Type B pancreatic cell (in vitro differentiated cells): ENCODE results near the gene UBE3D. TPM values are rescaled to one million over a fixed set of nuclear protein-coding genes. Genes with fewer than 3 reads are reported as not detected.

Experiments used
- DNase-seq: peaks from one replicate; pipeline ENCODE4 v3.0.0; 2021; ENCODE audit warnings: mixed read lengths; ENCODE audit not compliant: unreplicated experiment; ENCODE audit errors: extremely low spot score
- H3K27ac Mint-ChIP-seq: 2 replicates; pipeline ENCODE4 v1.8.0; 2021; ENCODE audit warnings: mild to moderate bottlenecking, mixed read lengths
- H3K27me3 Mint-ChIP-seq: 2 replicates; pipeline ENCODE4 v1.8.0; 2021; ENCODE audit warnings: mixed read lengths
- H3K36me3 Mint-ChIP-seq: 2 replicates; pipeline ENCODE4 v1.8.0; 2021; ENCODE audit warnings: mixed read lengths
- H3K4me1 Mint-ChIP-seq: one replicate; pipeline ENCODE4 v1.8.0; 2021; ENCODE audit warnings: mixed read lengths; ENCODE audit not compliant: unreplicated experiment
- H3K4me3 Mint-ChIP-seq: 2 replicates; pipeline ENCODE4 v1.8.0; 2021; ENCODE audit warnings: mild to moderate bottlenecking, mixed read lengths
- H3K9me3 Mint-ChIP-seq: 2 replicates; pipeline ENCODE4 v1.8.0; 2021; ENCODE audit warnings: mixed read lengths
- CTCF ChIP-seq: fragments of 200-600 bp; sonication (generic); conservative IDR thresholded peaks from 2 replicates; pipeline ENCODE4 v1.5.0; 2021; ENCODE audit warnings: antibody characterized with exemption, mild to moderate bottlenecking
- total RNA-seq: library from RNA; stranded (reverse); gene quantifications from 2 replicates; pipeline ENCODE4 v1.2.1, GENCODE V29; 2021; ENCODE audit warnings: low replicate concordance

Gene UBE3D
- total RNA-seq, 1 donor from 2014 or later = 20.0 TPM

GRCh38 chr6:83006270-83006905 is 59.3 kb downstream of the UBE3D start:
- H3K27ac Mint-ChIP-seq = no peak overlapping the region
- H3K4me1 Mint-ChIP-seq = no peaks in the 10 kb centered on the region
- DNase-seq = no peak
- peaks cover 16% of the 10 kb centered on the region for H3K36me3 Mint-ChIP-seq
- TF ChIP-seq CTCF = no peak
- H3K27me3 Mint-ChIP-seq = no peaks in the 10 kb centered on the region
- no peak overlapping the region for H3K4me3 Mint-ChIP-seq
- no peaks in the 10 kb centered on the region for H3K9me3 Mint-ChIP-seq

- Mint-ChIP-seq H3K36me3 (peaks cover 26% of the 10 kb centered on the region), H3K9me3 (no peaks in the 10 kb centered on the region), H3K4me1 (no peaks in the 10 kb centered on the region), H3K27me3 (no peaks in the 10 kb centered on the region), H3K4me3 (no peak overlapping the region), H3K27ac (no peak overlapping the region)
- DNase-seq = no peak
- no peak for TF ChIP-seq CTCF
Measured at GRCh38 chr6:82996156-82996555, 69.5 kb downstream of the UBE3D start.

- Mint-ChIP-seq H3K27ac (no peak overlapping the region), H3K9me3 (no peaks in the 10 kb centered on the region), H3K36me3 (peaks cover 21% of the 10 kb centered on the region), H3K4me3 (no peak overlapping the region), H3K4me1 (no peaks in the 10 kb centered on the region), H3K27me3 (no peaks in the 10 kb centered on the region)
- TF ChIP-seq CTCF = no peak
- DNase-seq = no peak
Measured at GRCh38 chr6:82995066-82995465, 70.6 kb downstream of the UBE3D start.

GRCh38 chr6:82989736-82990290 is 75.8 kb downstream of the UBE3D start:
- Mint-ChIP-seq H3K4me1 (peaks cover 18% of the 10 kb centered on the region), H3K27ac (no peak overlapping the region), H3K27me3 (no peaks in the 10 kb centered on the region), H3K4me3 (no peak overlapping the region), H3K9me3 (no peaks in the 10 kb centered on the region), H3K36me3 (peaks cover 15% of the 10 kb centered on the region)
- no peak for TF ChIP-seq CTCF
- no peak for DNase-seq

- no peaks in the 10 kb centered on the region for H3K27me3 Mint-ChIP-seq
- no peak for TF ChIP-seq CTCF
- H3K4me3 Mint-ChIP-seq = no peak overlapping the region
- H3K9me3 Mint-ChIP-seq = no peaks in the 10 kb centered on the region
- H3K36me3 Mint-ChIP-seq = peaks cover 8% of the 10 kb centered on the region
- no peak for DNase-seq
- no peak overlapping the region for H3K27ac Mint-ChIP-seq
- peaks cover 18% of the 10 kb centered on the region for H3K4me1 Mint-ChIP-seq
Measured at GRCh38 chr6:82988930-82989351, 76.7 kb downstream of the UBE3D start.
